Uterine smooth muscle cell (primary cell): ENCODE measurements around the gene POTEH. TPM values are rescaled to one million over a fixed set of nuclear protein-coding genes. Genes with fewer than 3 reads are reported as not detected.

Experiments
- total RNA-seq: library from RNA; depleted of rRNA; stranded (reverse); fragments of >200 nt; gene quantifications from 2 replicates; pipeline ENCODE4 v1.2.3, GENCODE V29; 2014

The POTEH gene
- total RNA-seq: not detected in 2 replicates

DNA sequence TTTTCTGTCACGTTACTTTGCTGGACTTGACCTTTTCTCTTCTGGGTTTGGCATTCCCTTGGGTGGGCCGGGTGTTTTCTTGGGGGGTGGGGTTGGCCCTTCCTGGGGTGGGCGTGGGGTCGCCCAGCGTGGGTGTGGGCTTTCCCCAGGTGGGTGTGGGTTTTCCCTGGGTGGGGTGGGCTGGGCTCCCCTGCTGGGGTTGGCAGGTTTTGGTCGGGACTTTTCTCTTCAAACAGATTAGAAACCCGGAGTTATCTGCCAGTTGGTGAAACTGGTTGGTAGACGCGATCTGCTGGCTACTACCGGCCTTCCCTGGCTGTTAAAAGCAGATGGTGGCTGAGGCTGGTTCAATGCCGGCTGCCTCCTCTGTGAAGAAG, at the start of gene POTEH:
POTEH (plus strand) TSS at position 278 of the 377 bp plus-strand sequence; CDS start at position 330, 52 bp downstream.

Other genes with a start within 250 kb of the POTEH start
- not detected in 2 replicates for gene OR11H1, start 161.8 kb upstream of the POTEH start, total RNA-seq